Naive thymus-derived CD4-positive, alpha-beta T cell (primary cell): ENCODE measurements around the gene WASF2. TPM values are rescaled to one million over a fixed set of nuclear protein-coding genes. Genes with fewer than 3 reads are reported as not detected.

Source experiments
- ATAC-seq: fragments of 150-1000 bp; cut with Tn5 transposase; 2 replicates; pipeline ENCODE4 v1.10.0; 2021; ENCODE audit warnings: mild to moderate bottlenecking, moderate library complexity
- CTCF ChIA-PET: fragments of 350-600 bp; sonication (Branson Sonifier 250); formaldehyde crosslinking; loops from one replicate; lab custom pipeline; 2021; ENCODE audit warnings: antibody characterized with exemption; lab: Charles Lee
- POLR2A ChIA-PET: fragments of 350-600 bp; sonication (Branson Sonifier 250); formaldehyde crosslinking; loops from one replicate; lab custom pipeline; 2021; ENCODE audit warnings: antibody characterized with exemption, inconsistent platforms; lab: Charles Lee
- DNase-seq, 9 donors: peaks; one replicate each; pipeline versions ENCODE4 v3.0.0 to v3.0.0-alpha.2; 2020 to 2022; ENCODE audit warnings: mixed read lengths in 1 of 9
- H3K27ac ChIP-seq: one replicate; pipeline ENCODE4 v1.7.0; 2013; ENCODE audit warnings: mild to moderate bottlenecking, low read depth, low read length, moderate library complexity
- H3K27me3 ChIP-seq, 2 donors: one replicate each; pipeline ENCODE4 v1.7.0; 2013; ENCODE audit warnings: low read length in 2 of 2, mild to moderate bottlenecking in 2 of 2, moderate library complexity in 2 of 2; ENCODE audit not compliant: control insufficient read depth in 2 of 2, insufficient read depth in 2 of 2
- H3K36me3 ChIP-seq, 3 experiments: 1 replicate in 2 of 3; 2 replicates in 1 of 3; pipeline ENCODE4 v1.7.0; 2013; ENCODE audit warnings: low read length in 3 of 3, mild to moderate bottlenecking in 3 of 3, moderate library complexity in 1 of 3; ENCODE audit not compliant: insufficient read depth in 3 of 3, control insufficient read depth in 2 of 3
- H3K4me1 ChIP-seq, 2 donors: one replicate each; pipeline ENCODE4 v1.7.0; 2013; ENCODE audit warnings: low read length in 2 of 2, mild to moderate bottlenecking in 2 of 2, moderate library complexity in 1 of 2; ENCODE audit not compliant: control insufficient read depth in 2 of 2, insufficient read depth in 2 of 2
- H3K4me3 ChIP-seq: 2 replicates; pipeline ENCODE4 v1.7.0; 2013; ENCODE audit warnings: mild to moderate bottlenecking, low read length
- H3K9me3 ChIP-seq, 3 experiments: 1 replicate in 2 of 3; 2 replicates in 1 of 3; pipeline ENCODE4 v1.7.0; 2013; ENCODE audit warnings: low read length in 3 of 3; ENCODE audit not compliant: control insufficient read depth in 2 of 3
- H3K27ac Mint-ChIP-seq, 9 donors: one replicate each; pipeline ENCODE4 v1.8.0; 2020 to 2022; ENCODE audit warnings: mixed read lengths in 9 of 9, mild to moderate bottlenecking in 8 of 9, moderate library complexity in 5 of 9, inconsistent platforms in 2 of 9
- H3K27me3 Mint-ChIP-seq, 5 donors: one replicate each; pipeline ENCODE4 v1.8.0; 2021 to 2022; ENCODE audit warnings: mixed read lengths in 5 of 5, mild to moderate bottlenecking in 1 of 5
- H3K36me3 Mint-ChIP-seq, 5 donors: one replicate each; pipeline ENCODE4 v1.8.0; 2020 to 2022; ENCODE audit warnings: mixed read lengths in 5 of 5, mild to moderate bottlenecking in 3 of 5, inconsistent platforms in 1 of 5
- H3K4me1 Mint-ChIP-seq, 7 donors: one replicate each; pipeline ENCODE4 v1.8.0; 2020 to 2022; ENCODE audit warnings: mixed read lengths in 7 of 7, mild to moderate bottlenecking in 3 of 7, inconsistent platforms in 1 of 7
- H3K4me3 Mint-ChIP-seq, 10 donors: one replicate each; pipeline ENCODE4 v1.8.0; 2020 to 2022; ENCODE audit warnings: mild to moderate bottlenecking in 10 of 10, mixed read lengths in 10 of 10, moderate library complexity in 6 of 10, inconsistent platforms in 2 of 10
- H3K9me3 Mint-ChIP-seq, 11 donors: one replicate each; pipeline ENCODE4 v1.8.0; 2020 to 2022; ENCODE audit warnings: mixed read lengths in 11 of 11, mild to moderate bottlenecking in 4 of 11, inconsistent platforms in 1 of 11, moderate library complexity in 1 of 11
- intact Hi-C, 2 donors: fragments of 100-400 bp; cut with micrococcal nuclease; formaldehyde crosslinking; loops; one replicate each; pipeline ENCODE4 v1.15.1; 2023
- polyA plus RNA-seq, 2 donors: library from polyadenylated mRNA; unstranded; fragments of 300-500 nt; fragmentation: Illumina TruSeq; gene quantifications; one replicate each; pipeline ENCODE4 v1.2.3, GENCODE V29; 2021
- total RNA-seq, 6 experiments: library from RNA in 5 of 6; stranded (reverse) in 5 of 6; gene quantifications; 1 replicate in 5 of 6; 2 replicates in 1 of 6; pipeline ENCODE4 v1.2.3 and lab custom pipeline; 2021 to 2026

The WASF2 gene
- total and polyA plus RNA-seq, 7 experiments from 2014 or later: 78.4 to 177 (median 140) TPM

- Mint-ChIP-seq H3K27me3 (no peaks in the 10 kb centered on the region), H3K4me1 (peaks cover 63 to 84% (median 77%) of the 10 kb centered on the region in 7 donors), H3K9me3 (no peaks in the 10 kb centered on the region), H3K4me3 (peak overlapping the region; percentile 92 to 98 (median 95)), H3K36me3 (peaks cover 0 to 14% (median 0%) of the 10 kb centered on the region in 5 donors), H3K27ac (peak overlapping the region; percentile 92 to 99 (median 98))
- Histone ChIP-seq H3K36me3 (no peaks in the 10 kb centered on the region), H3K27me3 (no peaks in the 10 kb centered on the region), H3K4me3 (peak overlapping the region; percentile 74), H3K4me1 (peaks cover 63% of the 10 kb centered on the region in 2 donors), H3K9me3 (no peaks in the 10 kb centered on the region), H3K27ac (peak overlapping the region; percentile 93)
- no peak for DNase-seq
- ChIA-PET CTCF (interaction anchor here (0.5 to 2.2 kb wide), 27 partner anchors 9 to 147 kb away, joined by 3 to 14 read pairs (median 4); partner anchors contain the start of gene AHDC1), POLR2A (interaction anchor here (0.6 to 7.6 kb wide), 17 partner anchors 9 to 166 kb away, joined by 3 to 59 read pairs (median 5); partner anchors contain the start of genes AHDC1 and WASF2)
- intact Hi-C loops: loop anchor here (1.0 to 5.0 kb wide), 11 partner anchors 33 to 181 kb away; partner anchors contain the start of genes SYTL1 (in 1 of the 2) and WASF2 (in 1 of the 2)
- ATAC-seq: no peak
These were observed 33.5 kb upstream of the WASF2 start for GRCh38 chr1:27523337-27524020.

GRCh38 chr1:27522432-27523336 is 32.7 kb upstream of the WASF2 start:
- intact Hi-C loops: loop anchor here (1.0 to 5.0 kb wide), 12 partner anchors 32 to 180 kb away; partner anchors contain the start of genes SYTL1 (in 1 of the 2) and WASF2 (in 1 of the 2)
- DNase-seq: peak; percentile 41 to 88 (median 81)
- Mint-ChIP-seq H3K9me3 (no peaks in the 10 kb centered on the region), H3K36me3 (peaks cover 0 to 12% (median 0%) of the 10 kb centered on the region in 5 donors), H3K27me3 (no peaks in the 10 kb centered on the region), H3K4me3 (peak overlapping the region; percentile 92 to 98 (median 95)), H3K4me1 (peaks cover 65 to 87% (median 82%) of the 10 kb centered on the region in 7 donors), H3K27ac (peak overlapping the region; percentile 92 to 99 (median 98))
- H3K27me3 ChIP-seq: no peaks in the 10 kb centered on the region
- peaks cover 63 to 65% of the 10 kb centered on the region in 2 donors for H3K4me1 ChIP-seq
- H3K4me3 ChIP-seq: peak overlapping the region; percentile 74
- ChIA-PET POLR2A (interaction anchor here (0.6 to 7.6 kb wide), 22 partner anchors 8 to 165 kb away, joined by 3 to 59 read pairs (median 5); partner anchors contain the start of genes AHDC1 and WASF2), CTCF (interaction anchor here (0.7 to 2.2 kb wide), 23 partner anchors 8 to 140 kb away, joined by 3 to 14 read pairs (median 4); partner anchors contain the start of gene AHDC1)
- peak overlapping the region; percentile 93 for H3K27ac ChIP-seq
- ATAC-seq: peak; percentile 67
- no peaks in the 10 kb centered on the region for H3K36me3 ChIP-seq
- no peaks in the 10 kb centered on the region for H3K9me3 ChIP-seq

GRCh38 chr1:27521861-27522431 is 32.0 kb upstream of the WASF2 start:
- Histone ChIP-seq H3K27ac (peak overlapping the region; percentile 93), H3K9me3 (no peaks in the 10 kb centered on the region), H3K36me3 (no peaks in the 10 kb centered on the region), H3K4me1 (peaks cover 56 to 58% of the 10 kb centered on the region in 2 donors), H3K4me3 (peak overlapping the region; percentile 74), H3K27me3 (no peaks in the 10 kb centered on the region)
- peak overlapping the region; percentile 92 to 98 (median 95) for H3K4me3 Mint-ChIP-seq
- no peaks in the 10 kb centered on the region for H3K9me3 Mint-ChIP-seq
- H3K27me3 Mint-ChIP-seq: no peaks in the 10 kb centered on the region
- CTCF ChIA-PET: interaction anchor here (0.7 to 1.8 kb wide), 9 partner anchors 35 to 226 kb away, joined by 3 to 11 read pairs (median 3); no protein-coding TSS in a partner anchor
- DNase-seq: peak in 2 of 9 donors; percentile 24 to 28
- intact Hi-C loops: loop anchor here (1.0 to 5.0 kb wide), 6 partner anchors 47 to 179 kb away; partner anchors contain the start of gene SYTL1 (in 1 of the 2)
- POLR2A ChIA-PET: interaction anchor here (0.7 to 7.6 kb wide), 14 partner anchors 15 to 150 kb away, joined by 3 to 59 read pairs (median 4); partner anchors contain the start of genes AHDC1, IFI6 and WASF2
- H3K27ac Mint-ChIP-seq: peak overlapping the region; percentile 92 to 99 (median 98)
- H3K4me1 Mint-ChIP-seq: peaks cover 66 to 89% (median 85%) of the 10 kb centered on the region in 7 donors
- peaks cover 0 to 12% (median 0%) of the 10 kb centered on the region in 5 donors for H3K36me3 Mint-ChIP-seq
- peak; percentile 3 for ATAC-seq

GRCh38 chr1:27521336-27521831 is 31.4 kb upstream of the WASF2 start:
- Mint-ChIP-seq H3K4me1 (peaks cover 62 to 84% (median 79%) of the 10 kb centered on the region in 7 donors), H3K27ac (peak overlapping the region; percentile 92 to 99 (median 98)), H3K27me3 (no peaks in the 10 kb centered on the region), H3K9me3 (no peaks in the 10 kb centered on the region), H3K36me3 (peaks cover 0 to 7% (median 0%) of the 10 kb centered on the region in 5 donors), H3K4me3 (peak overlapping the region; percentile 92 to 98 (median 95))
- Histone ChIP-seq H3K36me3 (no peaks in the 10 kb centered on the region), H3K4me1 (peaks cover 51 to 52% of the 10 kb centered on the region in 2 donors), H3K27ac (peak overlapping the region; percentile 93), H3K4me3 (peak overlapping the region; percentile 74), H3K9me3 (no peaks in the 10 kb centered on the region), H3K27me3 (no peaks in the 10 kb centered on the region)
- intact Hi-C loops: loop anchor here in 1 of 2 donors (5.0 kb wide), 1 partner anchor 84 kb away; no protein-coding TSS in a partner anchor
- CTCF ChIA-PET: interaction anchor here (0.7 to 1.8 kb wide), 9 partner anchors 35 to 225 kb away, joined by 3 to 11 read pairs (median 3); no protein-coding TSS in a partner anchor
- DNase-seq (peak in 8 of 9 donors; percentile 44 to 61 (median 53)), ATAC-seq (peak; percentile 38)
- POLR2A ChIA-PET: interaction anchor here (0.6 to 7.6 kb wide), 16 partner anchors 16 to 151 kb away, joined by 3 to 59 read pairs (median 4); partner anchors contain the start of genes AHDC1, IFI6 and WASF2

- intact Hi-C loops: loop anchor here in 1 of 2 donors (5.0 kb wide), 1 partner anchor 83 kb away; no protein-coding TSS in a partner anchor
- Histone ChIP-seq H3K9me3 (no peaks in the 10 kb centered on the region), H3K36me3 (no peaks in the 10 kb centered on the region), H3K27ac (peak overlapping the region; percentile 93), H3K4me3 (no peak overlapping the region), H3K27me3 (no peaks in the 10 kb centered on the region), H3K4me1 (peaks cover 43 to 45% of the 10 kb centered on the region in 2 donors)
- POLR2A ChIA-PET: interaction anchor here (0.6 to 7.6 kb wide), 9 partner anchors 24 to 152 kb away, joined by 3 to 59 read pairs (median 4); partner anchors contain the start of genes AHDC1, IFI6 and WASF2
- DNase-seq (no peak), ATAC-seq (no peak)
- Mint-ChIP-seq H3K9me3 (no peaks in the 10 kb centered on the region), H3K4me3 (peak overlapping the region; percentile 49 to 98 (median 95)), H3K36me3 (peaks cover 0 to 6% (median 0%) of the 10 kb centered on the region in 5 donors), H3K27ac (peak overlapping the region; percentile 29 to 99 (median 98)), H3K27me3 (no peaks in the 10 kb centered on the region), H3K4me1 (peaks cover 55 to 77% (median 72%) of the 10 kb centered on the region in 7 donors)
- CTCF ChIA-PET: interaction anchor here (0.8 to 1.8 kb wide), 4 partner anchors 47 to 106 kb away, joined by 3 to 11 read pairs (median 4); no protein-coding TSS in a partner anchor
These were observed 30.7 kb upstream of the WASF2 start for GRCh38 chr1:27520651-27521050.
